Thyroid gland (tissue), 4 donors: ENCODE measurements around the gene TIGAR.

Experiments
- CTCF ChIP-seq, 6 experiments: fragments of 200-600 bp in 3 of 6; fragments of 450-650 bp in 3 of 6; sonication (generic) in 3 of 6; IDR thresholded peaks; one replicate each; pipeline ENCODE4 v1.5.1; 2016 to 2019; ENCODE audit warnings: antibody characterized with exemption in 6 of 6, mild to moderate bottlenecking in 2 of 6, inconsistent platforms in 1 of 6, moderate library complexity in 1 of 6
- POLR2A ChIP-seq, 2 donors: fragments of 450-650 bp; IDR thresholded peaks; one replicate each; pipeline ENCODE4 v1.6.1; 2017; ENCODE audit warnings: antibody characterized with exemption in 2 of 2, mild to moderate bottlenecking in 2 of 2, moderate library complexity in 1 of 2

- TF ChIP-seq CTCF (IDR thresholded peaks at IDR 0.05) (no peak), POLR2A (IDR thresholded peaks at IDR 0.05) (no peak)
Measured at GRCh38 chr12:4286228-4286627, 34.8 kb upstream of the TIGAR start.
